ENCODE results near the gene H6PD.

DNA sequence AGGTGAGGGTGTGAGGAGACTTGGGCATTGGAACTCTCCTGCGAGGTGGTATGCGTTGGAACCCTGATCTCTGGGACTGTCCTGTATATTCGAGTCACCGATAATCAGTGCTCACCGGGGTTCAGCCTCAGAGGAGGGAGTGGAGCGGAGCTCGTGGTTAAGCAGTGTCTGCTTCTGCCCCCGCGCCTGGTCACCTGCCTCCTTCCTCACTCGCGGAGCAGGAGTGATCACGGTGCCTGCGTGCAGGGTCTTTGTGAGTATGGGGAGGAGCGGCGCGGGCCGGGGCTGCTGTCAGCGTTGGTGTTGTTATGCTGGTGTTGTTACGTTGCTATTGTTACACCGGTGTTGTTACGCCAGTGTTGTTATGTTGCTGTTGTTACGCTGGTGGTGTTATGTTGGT, 23.3 kb downstream of the H6PD start:
- no peak for TF ChIP-seq ZFP3 (CRISPR knock-in tag; IDR thresholded peaks at IDR 0.05)
- TF ChIP-seq ARNTL (CRISPR knock-in tag; IDR thresholded peaks at IDR 0.05; ENCODE audit: borderline replicate concordance, low read depth) = no peak
- TF ChIP-seq OSR1 (CRISPR knock-in tag; IDR thresholded peaks at IDR 0.05) = no peak
- TF ChIP-seq TOX (CRISPR knock-in tag; IDR thresholded peaks at IDR 0.05; ENCODE audit: borderline replicate concordance) = no peak
- TF ChIP-seq BACH2 (CRISPR knock-in tag; IDR thresholded peaks at IDR 0.05; ENCODE audit: borderline replicate concordance) = no peak
- no peak for TF ChIP-seq ZFP30 (CRISPR knock-in tag; IDR thresholded peaks at IDR 0.05)
- TF ChIP-seq ESRRG (CRISPR knock-in tag; IDR thresholded peaks at IDR 0.05) = no peak
- no peak for TF ChIP-seq RARB (CRISPR knock-in tag; IDR thresholded peaks at IDR 0.05)
- no peak for TF ChIP-seq GLIS3 (CRISPR knock-in tag; IDR thresholded peaks at IDR 0.05)
- TF ChIP-seq, protein P1, sequence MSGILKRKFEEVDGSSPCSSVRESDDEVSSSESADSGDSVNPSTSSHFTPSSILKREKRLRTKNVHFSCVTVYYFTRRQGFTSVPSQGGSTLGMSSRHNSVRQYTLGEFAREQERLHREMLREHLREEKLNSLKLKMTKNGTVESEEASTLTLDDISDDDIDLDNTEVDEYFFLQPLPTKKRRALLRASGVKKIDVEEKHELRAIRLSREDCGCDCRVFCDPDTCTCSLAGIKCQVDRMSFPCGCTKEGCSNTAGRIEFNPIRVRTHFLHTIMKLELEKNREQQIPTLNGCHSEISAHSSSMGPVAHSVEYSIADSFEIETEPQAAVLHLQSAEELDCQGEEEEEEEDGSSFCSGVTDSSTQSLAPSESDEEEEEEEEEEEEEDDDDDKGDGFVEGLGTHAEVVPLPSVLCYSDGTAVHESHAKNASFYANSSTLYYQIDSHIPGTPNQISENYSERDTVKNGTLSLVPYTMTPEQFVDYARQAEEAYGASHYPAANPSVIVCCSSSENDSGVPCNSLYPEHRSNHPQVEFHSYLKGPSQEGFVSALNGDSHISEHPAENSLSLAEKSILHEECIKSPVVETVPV (CRISPR knock-in tag; IDR thresholded peaks at IDR 0.05) = no peak
- no peak for TF ChIP-seq ZNF70 (CRISPR knock-in tag; IDR thresholded peaks at IDR 0.05)
- TF ChIP-seq, protein P2, sequence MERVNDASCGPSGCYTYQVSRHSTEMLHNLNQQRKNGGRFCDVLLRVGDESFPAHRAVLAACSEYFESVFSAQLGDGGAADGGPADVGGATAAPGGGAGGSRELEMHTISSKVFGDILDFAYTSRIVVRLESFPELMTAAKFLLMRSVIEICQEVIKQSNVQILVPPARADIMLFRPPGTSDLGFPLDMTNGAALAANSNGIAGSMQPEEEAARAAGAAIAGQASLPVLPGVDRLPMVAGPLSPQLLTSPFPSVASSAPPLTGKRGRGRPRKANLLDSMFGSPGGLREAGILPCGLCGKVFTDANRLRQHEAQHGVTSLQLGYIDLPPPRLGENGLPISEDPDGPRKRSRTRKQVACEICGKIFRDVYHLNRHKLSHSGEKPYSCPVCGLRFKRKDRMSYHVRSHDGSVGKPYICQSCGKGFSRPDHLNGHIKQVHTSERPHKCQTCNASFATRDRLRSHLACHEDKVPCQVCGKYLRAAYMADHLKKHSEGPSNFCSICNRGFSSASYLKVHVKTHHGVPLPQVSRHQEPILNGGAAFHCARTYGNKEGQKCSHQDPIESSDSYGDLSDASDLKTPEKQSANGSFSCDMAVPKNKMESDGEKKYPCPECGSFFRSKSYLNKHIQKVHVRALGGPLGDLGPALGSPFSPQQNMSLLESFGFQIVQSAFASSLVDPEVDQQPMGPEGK (CRISPR knock-in tag; IDR thresholded peaks at IDR 0.05; ENCODE audit: borderline replicate concordance) = no peak
- no peak for TF ChIP-seq TCF4 (CRISPR knock-in tag; IDR thresholded peaks at IDR 0.05; ENCODE audit: borderline replicate concordance)

Measured in SK-N-SH treated with all-trans-retinoic acid at 6 μM for 48 hours (cell line).